Spinal cord (tissue), 10 donors: ENCODE results near the gene PAM. TPM values are rescaled to one million over a fixed set of nuclear protein-coding genes. Genes with fewer than 3 reads are reported as not detected.

ENCODE experiments used
- DNase-seq, 6 donors: peaks; one replicate each; pipeline versions ENCODE4 v3.0.0 to v3.0.0-alpha.2; 2013 to 2015; ENCODE audit warnings: low spot score in 6 of 6, low read depth in 4 of 6
- H3K27ac ChIP-seq: one replicate; pipeline ENCODE4 v1.5.1; 2013; ENCODE audit warnings: low read depth, low read length, control low read depth
- H3K27me3 ChIP-seq: one replicate; pipeline ENCODE4 v1.6.1; 2013; ENCODE audit warnings: low read length; ENCODE audit not compliant: control insufficient read depth, insufficient read depth
- H3K36me3 ChIP-seq: one replicate; pipeline ENCODE4 v1.6.1; 2013; ENCODE audit warnings: low read length; ENCODE audit not compliant: control insufficient read depth, insufficient read depth
- H3K4me1 ChIP-seq: one replicate; pipeline ENCODE4 v1.6.1; 2013; ENCODE audit warnings: low read length; ENCODE audit not compliant: control insufficient read depth, insufficient read depth
- H3K4me3 ChIP-seq: one replicate; pipeline ENCODE4 v1.5.1; 2013; ENCODE audit warnings: low read depth, low read length, control low read depth
- H3K9me3 ChIP-seq: one replicate; pipeline ENCODE4 v1.6.1; 2013; ENCODE audit warnings: low read length; ENCODE audit not compliant: control insufficient read depth, insufficient read depth
- WGBS: methylation state at CpG from one replicate; pipeline ENCODE4 v1.1.5; 2013; ENCODE audit warnings: missing lambda C conversion rate; ENCODE audit not compliant: insufficient coverage; 5-methylcytosine and 5-hydroxymethylcytosine counted together
- polyA plus RNA-seq, 2 donors: library from polyadenylated mRNA; unstranded; fragments of 120-200 nt; gene quantifications; one replicate each; pipeline ENCODE4 v1.2.1, GENCODE V29; 2013; ENCODE audit not compliant: insufficient read length in 2 of 2
- total RNA-seq, 2 donors: library from RNA; depleted of rRNA in 1 of 2; stranded (reverse); fragments of 120-200 nt in 1 of 2; fragments of >200 nt in 1 of 2; gene quantifications; one replicate each; pipeline versions ENCODE4 v1.2.3 to v1.2.4, GENCODE V29; 2013 to 2014
- donor health status: healthy.

PAM gene
- total and polyA plus RNA-seq, 4 donors, result 127 to 201 (median 172) TPM

GRCh38 chr5:102800427-102800826 is 45.3 kb downstream of the PAM start:
- Histone ChIP-seq H3K27ac (no peak overlapping the region), H3K9me3 (no peaks in the 10 kb centered on the region), H3K27me3 (no peaks in the 10 kb centered on the region), H3K4me3 (no peak overlapping the region), H3K4me1 (no peaks in the 10 kb centered on the region), H3K36me3 (no peaks in the 10 kb centered on the region)
- DNase-seq, result no peak
- no CpG with 5 or more reads among the region's 2 CpGs for WGBS

GRCh38 chr5:102801371-102801770 is 46.3 kb downstream of the PAM start:
- Histone ChIP-seq H3K4me1 (no peaks in the 10 kb centered on the region), H3K36me3 (no peaks in the 10 kb centered on the region), H3K9me3 (no peaks in the 10 kb centered on the region), H3K4me3 (no peak overlapping the region), H3K27me3 (no peaks in the 10 kb centered on the region), H3K27ac (no peak overlapping the region)
- 30% methylated on average over 3 of the region's 3 CpGs for WGBS
- no peak for DNase-seq

DNA sequence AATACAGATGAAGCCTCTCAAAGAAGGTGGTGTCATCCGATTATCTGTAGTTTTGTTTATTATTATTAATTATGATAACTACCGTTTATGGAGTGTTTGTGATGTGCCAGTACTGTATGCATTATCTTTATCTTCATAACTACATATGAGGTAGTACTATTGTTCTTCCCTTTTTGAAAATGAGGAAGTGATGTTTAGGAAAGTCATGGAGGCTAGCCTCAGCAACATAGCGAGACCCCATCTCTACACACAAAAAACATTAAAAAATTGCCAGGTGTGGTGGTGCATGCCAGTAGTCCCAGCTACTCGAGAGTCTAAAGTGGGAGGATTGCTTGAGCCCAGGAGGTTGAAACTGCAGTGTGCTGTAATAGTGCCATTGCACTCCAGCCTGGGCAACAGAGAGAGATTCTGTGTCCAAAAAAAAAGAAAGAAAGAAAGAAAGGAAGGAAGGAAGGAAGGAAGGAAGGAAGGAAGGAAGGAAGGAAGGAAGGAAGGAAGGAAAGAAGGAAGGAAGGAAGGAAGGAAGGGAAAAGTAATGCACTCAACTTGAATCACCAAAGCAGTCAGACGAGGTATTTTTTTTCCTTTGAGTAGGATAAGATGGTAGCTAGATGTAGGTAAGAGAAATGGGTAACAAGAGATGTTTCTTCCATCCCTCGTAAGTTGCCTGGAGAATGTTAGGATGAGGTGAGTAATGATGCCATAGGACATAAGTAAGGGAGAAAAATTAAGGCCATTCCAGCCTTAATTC is 47.8 kb downstream of the PAM start:
- Histone ChIP-seq H3K4me1 (no peaks in the 10 kb centered on the region), H3K9me3 (no peaks in the 10 kb centered on the region), H3K27me3 (no peaks in the 10 kb centered on the region), H3K36me3 (no peaks in the 10 kb centered on the region), H3K4me3 (no peak overlapping the region), H3K27ac (no peak overlapping the region)
- WGBS, result 83% methylated on average over 1 of the region's 6 CpGs
- DNase-seq, result no peak

- Histone ChIP-seq H3K36me3 (no peaks in the 10 kb centered on the region), H3K4me3 (no peak overlapping the region), H3K27me3 (no peaks in the 10 kb centered on the region), H3K9me3 (no peaks in the 10 kb centered on the region), H3K27ac (no peak overlapping the region), H3K4me1 (no peaks in the 10 kb centered on the region)
- 29% methylated on average over 3 of the region's 7 CpGs for WGBS
- peak in 4 of 6 donors; percentile 11 to 87 (median 38) for DNase-seq
Measured at GRCh38 chr5:102807878-102808502, 52.9 kb downstream of the PAM start.

- H3K27me3 ChIP-seq, result no peaks in the 10 kb centered on the region
- no peaks in the 10 kb centered on the region for H3K9me3 ChIP-seq
- H3K4me1 ChIP-seq, result no peaks in the 10 kb centered on the region
- WGBS, result no CpG with 5 or more reads among the region's 4 CpGs
- no peaks in the 10 kb centered on the region for H3K36me3 ChIP-seq
- no peak overlapping the region for H3K27ac ChIP-seq
- no peak overlapping the region for H3K4me3 ChIP-seq
- DNase-seq, result no peak
Measured at GRCh38 chr5:102809033-102809432, 53.9 kb downstream of the PAM start.

GRCh38 chr5:102811972-102812371 is 56.9 kb downstream of the PAM start:
- no CpG with 5 or more reads among the region's 2 CpGs for WGBS

DNA sequence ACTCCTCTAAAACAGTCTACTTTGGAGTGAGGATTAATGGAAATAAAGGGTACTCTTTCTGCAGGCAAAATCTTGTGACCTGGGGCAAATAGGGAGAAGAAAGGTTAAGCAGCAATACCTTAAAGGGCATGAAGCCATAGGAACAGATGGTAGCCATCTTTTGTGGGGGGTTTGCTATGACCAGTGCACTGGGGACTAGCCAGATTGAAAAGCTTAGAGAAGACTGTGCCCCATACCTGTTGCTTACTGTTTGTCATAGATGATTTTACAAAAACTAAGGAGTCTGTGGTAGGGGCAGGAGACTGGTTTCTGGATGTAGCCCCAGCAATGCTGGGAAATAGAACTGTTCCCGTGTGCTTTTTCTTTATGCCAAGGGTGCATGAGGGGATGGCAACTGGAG is 58.6 kb downstream of the PAM start:
- H3K27ac ChIP-seq, result no peak overlapping the region
- H3K9me3 ChIP-seq, result no peaks in the 10 kb centered on the region
- no peak overlapping the region for H3K4me3 ChIP-seq
- H3K36me3 ChIP-seq, result no peaks in the 10 kb centered on the region
- no peaks in the 10 kb centered on the region for H3K27me3 ChIP-seq
- no peak for DNase-seq
- WGBS, result no CpG with 5 or more reads among the region's 1 CpG
- H3K4me1 ChIP-seq, result no peaks in the 10 kb centered on the region

More at GRCh38 chr5:102811972-102812371, 56.9 kb downstream of the PAM start:
- Histone ChIP-seq H3K36me3 (no peaks in the 10 kb centered on the region), H3K27me3 (no peaks in the 10 kb centered on the region), H3K9me3 (no peaks in the 10 kb centered on the region), H3K4me1 (no peaks in the 10 kb centered on the region), H3K27ac (no peak overlapping the region), H3K4me3 (no peak overlapping the region)
- DNase-seq, result no peak

DNA sequence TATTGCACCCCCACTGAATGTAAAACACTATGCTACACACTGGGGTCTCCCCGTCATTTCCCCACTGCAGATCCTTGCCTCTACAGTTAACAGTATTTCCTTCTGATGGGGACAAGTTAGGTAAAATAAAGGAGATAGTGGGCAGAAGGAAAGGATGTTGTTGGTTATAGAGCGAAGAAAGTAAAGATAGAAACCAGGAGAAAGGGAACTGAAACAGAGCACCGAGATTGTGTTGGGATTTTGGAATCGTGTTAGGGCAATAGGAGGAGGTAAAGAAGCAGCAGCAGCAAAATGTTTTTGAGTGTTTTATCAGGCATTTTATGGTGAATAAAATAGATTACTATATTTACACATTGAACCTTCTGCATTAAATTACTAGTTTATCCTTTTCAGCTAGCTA is 60.0 kb downstream of the PAM start:
- H3K27me3 ChIP-seq, result no peaks in the 10 kb centered on the region

DNA sequence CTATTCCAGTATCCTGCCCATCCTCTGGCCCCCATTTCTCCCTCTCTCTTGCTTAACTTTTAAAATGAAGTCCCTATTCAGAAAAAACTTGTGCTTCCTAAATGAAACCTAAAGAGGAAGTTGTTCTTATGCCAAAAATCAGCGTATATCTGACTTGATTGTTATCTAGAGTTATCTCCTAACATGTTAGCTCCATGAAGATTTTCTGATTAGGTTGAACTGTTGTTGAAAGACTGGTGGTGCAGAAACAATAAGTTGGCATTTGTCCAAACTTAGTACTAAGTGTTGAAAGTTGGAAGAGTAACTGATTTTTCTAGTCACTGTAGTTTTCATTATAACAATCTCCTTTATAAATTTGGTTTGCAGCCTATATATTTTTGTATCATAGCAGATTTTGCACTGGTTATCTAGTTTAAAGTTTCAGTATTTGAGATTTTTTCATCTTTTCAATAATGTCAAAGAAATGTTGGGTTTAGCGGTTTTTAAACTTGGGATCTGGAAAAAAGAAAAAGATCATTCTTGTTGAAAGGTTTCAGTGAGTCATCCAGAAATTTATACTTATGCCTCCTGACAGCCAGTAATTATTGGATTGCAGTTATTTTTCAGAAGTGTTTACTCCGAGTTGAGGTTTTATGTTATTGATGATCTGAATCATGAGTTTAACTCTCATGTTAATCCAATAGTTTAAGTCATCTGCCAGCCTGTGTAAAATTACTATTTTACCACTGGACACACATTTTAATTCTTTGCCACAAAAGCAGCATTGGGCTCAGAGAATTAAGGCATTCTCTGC is 60.6 kb downstream of the PAM start:
- DNase-seq, result no peak
- H3K4me3 ChIP-seq, result no peak overlapping the region
- no peak overlapping the region for H3K27ac ChIP-seq
- H3K36me3 ChIP-seq, result no peaks in the 10 kb centered on the region
- H3K9me3 ChIP-seq, result no peaks in the 10 kb centered on the region
- WGBS, result no CpG with 5 or more reads among the region's 3 CpGs
- no peaks in the 10 kb centered on the region for H3K4me1 ChIP-seq
- no peaks in the 10 kb centered on the region for H3K27me3 ChIP-seq

More for the DNA sequence above, 60.0 kb downstream of the PAM start:
- H3K27ac ChIP-seq, result no peak overlapping the region
- H3K4me3 ChIP-seq, result no peak overlapping the region
- no peaks in the 10 kb centered on the region for H3K9me3 ChIP-seq
- WGBS, result 81% methylated on average over 3 of the region's 4 CpGs
- no peaks in the 10 kb centered on the region for H3K36me3 ChIP-seq
- DNase-seq, result no peak
- no peaks in the 10 kb centered on the region for H3K4me1 ChIP-seq
